ENCODE measurements around the gene TTLL8. TPM values are rescaled to one million over a fixed set of nuclear protein-coding genes. Genes with fewer than 3 reads are reported as not detected.

Gene TTLL8
- total and polyA plus RNA-seq, 2 of the 8 experiments (the other 6 are each of a cell fraction or from before 2014, with no cell fraction given): not detected

GRCh38 chr22:49971232-49972162, 86.6 kb downstream of the TTLL8 start (continued):
- TF ChIP-seq SP2 (IDR thresholded peaks at IDR 0.05; ENCODE audit: low read length) (no peak), SIX5 (IDR thresholded peaks at IDR 0.05; ENCODE audit: low read depth, low read length) (no peak), MAX (IDR thresholded peaks at IDR 0.05) (peak; percentile 80), BCL11A (IDR thresholded peaks at IDR 0.05; ENCODE audit: low read depth in 2 of 2, low read length in 2 of 2) (no peak), SUZ12 (IDR thresholded peaks at IDR 0.05; ENCODE audit: low read length) (peak; percentile 60), CREB1 (IDR thresholded peaks at IDR 0.05) (no peak), HDAC2 (IDR thresholded peaks at IDR 0.05; ENCODE audit: borderline replicate concordance in 1 of 2, low read depth in 2 of 2, low read length in 2 of 2) (peak in 1 of 2 experiments; percentile 57; a peak in 1 of 4 replicates), MAFK (IDR thresholded peaks at IDR 0.05; ENCODE audit: low read depth, low read length) (no peak), RXRA (IDR thresholded peaks at IDR 0.05; ENCODE audit: insufficient read depth, low read depth, low read length) (no peak), EZH2 (IDR thresholded peaks at IDR 0.05; ENCODE audit: low read depth, low read length, severe bottlenecking) (peak; percentile 49), RBBP5 (IDR thresholded peaks at IDR 0.05; ENCODE audit: borderline replicate concordance, low read depth, low read length) (no peak), POLR2A (IDR thresholded peaks at IDR 0.05; ENCODE audit: control extremely low read depth in 1 of 2, low read depth in 2 of 2, low read length in 2 of 2) (no peak), FOSL1 (IDR thresholded peaks at IDR 0.05; ENCODE audit: insufficient read depth, low read depth, low read length) (no peak), CHD2 (IDR thresholded peaks at IDR 0.05; ENCODE audit: low read length) (no peak), SP1 (IDR thresholded peaks at IDR 0.05; ENCODE audit: low read depth, low read length) (no peak), POLR2AphosphoS5 (IDR thresholded peaks at IDR 0.05; ENCODE audit: low read depth, low read length) (no peak)
- TF ChIP-seq, protein P1, sequence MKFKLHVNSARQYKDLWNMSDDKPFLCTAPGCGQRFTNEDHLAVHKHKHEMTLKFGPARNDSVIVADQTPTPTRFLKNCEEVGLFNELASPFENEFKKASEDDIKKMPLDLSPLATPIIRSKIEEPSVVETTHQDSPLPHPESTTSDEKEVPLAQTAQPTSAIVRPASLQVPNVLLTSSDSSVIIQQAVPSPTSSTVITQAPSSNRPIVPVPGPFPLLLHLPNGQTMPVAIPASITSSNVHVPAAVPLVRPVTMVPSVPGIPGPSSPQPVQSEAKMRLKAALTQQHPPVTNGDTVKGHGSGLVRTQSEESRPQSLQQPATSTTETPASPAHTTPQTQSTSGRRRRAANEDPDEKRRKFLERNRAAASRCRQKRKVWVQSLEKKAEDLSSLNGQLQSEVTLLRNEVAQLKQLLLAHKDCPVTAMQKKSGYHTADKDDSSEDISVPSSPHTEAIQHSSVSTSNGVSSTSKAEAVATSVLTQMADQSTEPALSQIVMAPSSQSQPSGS (IDR thresholded peaks at IDR 0.05; ENCODE audit: low read length): no peak

Measured in H1 (cell line).